ENCODE measurements around the gene POLDIP3.
"Not testable (repeated sequence)": the region's sequence is repeated elsewhere in the genome, so short reads cannot be mapped to it uniquely, and the experiment has no call there.

GRCh38 chr22:42548126-42548525 lies 66.6 kb downstream of the POLDIP3 start:
- not testable (repeated sequence) for TF ChIP-seq POLR2AphosphoS5 (IDR thresholded peaks at IDR 0.05; ENCODE audit: insufficient read depth, low read depth, low read length); CTCF (IDR thresholded peaks at IDR 0.05; ENCODE audit: extremely low read depth in 1 of 2, insufficient read depth in 1 of 2, low read depth in 1 of 2, low read length in 2 of 2); EZH2 (IDR thresholded peaks at IDR 0.05; ENCODE audit: borderline replicate concordance, low read depth, low read length, severe bottlenecking); MYC (IDR thresholded peaks at IDR 0.05; ENCODE audit: low read depth, low read length); POLR2A (IDR thresholded peaks at IDR 0.05; ENCODE audit: low read depth, low read length); FOS (IDR thresholded peaks at IDR 0.05; ENCODE audit: borderline replicate concordance, insufficient read depth, low read length)
